Measurements from ENCODE around the gene NOB1. TPM values are rescaled to one million over a fixed set of nuclear protein-coding genes. Genes with fewer than 3 reads are reported as not detected.
"Not testable (repeated sequence)": the region's sequence is repeated elsewhere in the genome, so short reads cannot be mapped to it uniquely, and the experiment has no call there.

NOB1 gene
- total RNA-seq (2014; rRNA removed; shearing (Covaris generic)): 21.0 and 32.2 TPM in 2 replicates

DNA sequence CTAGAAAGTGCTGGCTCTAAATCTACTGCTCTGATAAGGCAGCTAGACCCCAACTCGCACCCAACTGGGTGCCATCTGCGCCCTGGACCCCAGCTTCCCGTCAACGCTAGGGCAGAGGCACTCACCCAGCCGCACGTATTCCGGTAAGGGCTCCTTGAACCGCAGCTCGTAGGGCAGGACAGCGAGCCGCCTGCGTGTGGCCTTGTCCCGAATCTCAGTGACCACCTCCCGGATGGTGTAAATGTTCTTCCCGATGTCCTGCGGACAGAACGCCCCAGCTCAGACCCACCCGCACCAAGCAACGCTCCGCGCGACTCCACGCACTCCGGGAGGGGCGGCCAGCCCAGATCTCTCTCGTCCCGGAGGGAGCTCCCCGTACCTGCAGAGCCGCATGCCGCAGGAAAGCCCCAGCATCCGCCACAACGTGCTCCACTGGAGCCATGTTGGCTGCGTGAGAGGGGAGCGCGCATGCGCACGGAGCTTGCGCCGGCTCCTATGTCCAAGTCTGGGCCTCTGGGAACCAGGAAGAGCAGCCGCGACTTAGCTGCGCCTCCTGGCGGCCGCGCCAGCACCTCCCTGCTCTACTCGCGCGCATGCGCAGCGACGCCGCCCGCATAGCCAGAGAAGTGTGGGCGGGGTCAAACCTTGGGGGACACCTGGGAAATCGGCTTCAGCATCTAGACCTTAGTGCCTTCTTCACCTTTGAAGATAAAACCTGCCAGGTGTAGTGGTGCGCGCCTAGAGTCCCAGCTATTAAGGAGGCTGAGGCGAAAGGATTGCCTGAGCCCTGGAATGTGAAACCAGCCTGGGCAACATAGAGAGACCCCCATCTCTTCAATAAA, at the start of gene NOB1:
NOB1 (minus strand) TSS at position 458 of the 842 bp plus-strand sequence; CDS start at position 442, 16 bp downstream.
- peak; percentile 96 for DNase-seq (ENCODE audit: low spot score)

- DNase-seq (ENCODE audit: low spot score): no peak
Observed at GRCh38 chr16:69804297-69804696, 49.6 kb upstream of the NOB1 start.

- no peak for DNase-seq (ENCODE audit: low spot score)
Observed at GRCh38 chr16:69799611-69800031, 44.9 kb upstream of the NOB1 start.

GRCh38 chr16:69798466-69798865, 43.7 kb upstream of the NOB1 start:
- DNase-seq (ENCODE audit: low spot score): no peak

- peak; percentile 58 for DNase-seq (ENCODE audit: low spot score)
Observed at GRCh38 chr16:69796285-69797118, 41.8 kb upstream of the NOB1 start.

DNA sequence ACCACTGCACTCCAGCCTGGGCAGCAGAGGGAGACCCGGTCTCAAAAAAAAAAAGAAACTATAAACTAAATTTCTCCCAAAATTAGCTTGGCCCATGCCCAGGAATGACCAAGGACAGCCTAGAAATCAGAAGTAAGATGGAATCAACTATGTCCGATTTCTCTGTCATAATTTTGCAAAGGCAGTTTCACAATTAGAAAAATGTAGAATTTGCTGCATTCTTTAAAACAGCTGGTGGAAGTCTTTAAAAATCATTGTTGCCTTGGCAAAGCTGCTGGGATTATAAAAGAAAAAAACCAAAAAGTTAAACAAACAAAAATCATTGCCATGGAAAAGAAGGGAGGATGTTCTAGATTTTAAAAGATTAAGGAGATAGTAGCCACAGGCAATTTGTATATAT, 39.8 kb upstream of the NOB1 start:
- DNase-seq (ENCODE audit: low spot score): no peak

DNA sequence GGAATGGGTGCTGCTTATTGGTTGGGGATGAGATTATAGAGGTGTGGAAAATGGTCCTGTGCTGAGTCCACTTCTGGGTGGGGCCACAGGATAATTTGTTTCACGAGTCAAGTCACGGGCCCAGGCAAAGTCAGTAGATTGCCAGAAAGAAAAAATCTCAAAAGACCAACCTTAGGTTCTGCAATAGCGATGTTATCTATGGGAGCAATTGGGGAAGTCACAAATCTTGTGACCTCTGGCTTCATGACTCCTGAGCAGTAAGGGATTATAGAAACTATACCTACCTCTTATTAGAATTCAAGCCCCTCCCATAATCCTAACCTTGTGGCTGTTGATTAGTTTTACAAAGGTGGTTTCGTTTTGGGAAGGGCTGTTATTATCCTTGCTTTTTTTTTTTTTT, 38.8 kb upstream of the NOB1 start:
- DNase-seq (ENCODE audit: low spot score): no peak

GRCh38 chr16:69791391-69791847, 36.7 kb upstream of the NOB1 start:
- DNase-seq (ENCODE audit: low spot score): not testable (repeated sequence)

DNA sequence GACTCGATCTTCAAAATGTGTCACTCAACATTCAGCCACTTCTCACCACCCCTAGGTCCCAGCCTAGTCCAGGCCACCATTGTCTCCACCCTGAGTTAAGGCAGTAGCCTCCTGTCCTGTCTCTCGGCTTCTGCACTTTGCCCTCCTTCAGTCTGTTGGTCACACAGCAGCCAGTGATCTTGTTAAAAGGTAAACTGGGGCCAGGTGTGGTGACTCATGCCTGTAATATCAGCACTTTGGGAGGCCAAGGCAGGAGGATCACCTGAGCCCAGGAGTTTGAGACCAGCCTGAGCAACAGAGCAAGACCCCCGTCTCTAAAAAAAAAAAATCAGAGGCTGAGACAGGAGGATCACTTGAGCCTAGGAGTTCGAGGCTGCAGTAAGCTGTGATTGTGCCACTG, 33.2 kb upstream of the NOB1 start:
- DNase-seq (ENCODE audit: low spot score): no peak

- DNase-seq (ENCODE audit: low spot score): no peak
Observed at GRCh38 chr16:69784586-69784985, 29.9 kb upstream of the NOB1 start.

DNA sequence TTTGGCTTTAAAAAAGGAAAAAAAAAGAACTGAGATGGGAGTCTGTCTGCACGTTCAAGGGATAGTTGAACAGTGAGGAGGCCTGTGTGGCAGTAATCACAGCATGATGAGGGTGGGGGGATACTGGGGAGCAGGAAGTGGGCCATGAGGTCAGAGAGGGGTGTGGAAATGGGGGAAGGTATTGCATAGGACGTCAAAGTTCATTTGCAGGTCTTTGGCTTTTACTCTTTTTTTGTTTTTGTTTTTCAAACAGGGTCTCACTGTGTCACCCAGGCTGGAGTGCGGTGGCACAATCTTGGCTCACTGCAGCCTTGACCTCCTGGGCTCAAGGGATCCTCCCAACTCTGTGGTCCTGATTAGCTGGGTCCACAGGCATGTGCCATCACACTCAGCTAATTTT, 26.4 kb upstream of the NOB1 start:
- no peak for DNase-seq (ENCODE audit: low spot score)

DNA sequence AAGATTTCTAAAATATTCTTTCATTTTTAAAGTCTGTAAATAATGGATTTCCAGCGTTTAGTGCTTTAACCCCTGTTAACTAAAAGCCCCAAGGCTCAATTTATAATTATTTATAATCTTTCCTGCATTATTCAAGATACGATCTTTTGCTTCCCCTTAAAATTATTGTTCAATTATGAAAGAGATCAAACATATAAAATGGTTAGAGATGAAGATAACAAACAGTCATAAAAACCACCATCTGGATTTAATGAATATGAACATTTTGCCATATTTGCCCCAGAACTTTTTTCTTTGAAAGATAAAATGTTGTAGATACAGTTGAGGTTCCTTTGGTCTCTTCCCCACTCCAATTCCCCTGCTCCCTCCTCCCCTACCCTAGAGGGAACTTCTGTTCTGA, 25.0 kb upstream of the NOB1 start:
- DNase-seq (ENCODE audit: low spot score): no peak

- no peak for DNase-seq (ENCODE audit: low spot score)
Observed at GRCh38 chr16:69775563-69775962, 20.8 kb upstream of the NOB1 start.

DNA sequence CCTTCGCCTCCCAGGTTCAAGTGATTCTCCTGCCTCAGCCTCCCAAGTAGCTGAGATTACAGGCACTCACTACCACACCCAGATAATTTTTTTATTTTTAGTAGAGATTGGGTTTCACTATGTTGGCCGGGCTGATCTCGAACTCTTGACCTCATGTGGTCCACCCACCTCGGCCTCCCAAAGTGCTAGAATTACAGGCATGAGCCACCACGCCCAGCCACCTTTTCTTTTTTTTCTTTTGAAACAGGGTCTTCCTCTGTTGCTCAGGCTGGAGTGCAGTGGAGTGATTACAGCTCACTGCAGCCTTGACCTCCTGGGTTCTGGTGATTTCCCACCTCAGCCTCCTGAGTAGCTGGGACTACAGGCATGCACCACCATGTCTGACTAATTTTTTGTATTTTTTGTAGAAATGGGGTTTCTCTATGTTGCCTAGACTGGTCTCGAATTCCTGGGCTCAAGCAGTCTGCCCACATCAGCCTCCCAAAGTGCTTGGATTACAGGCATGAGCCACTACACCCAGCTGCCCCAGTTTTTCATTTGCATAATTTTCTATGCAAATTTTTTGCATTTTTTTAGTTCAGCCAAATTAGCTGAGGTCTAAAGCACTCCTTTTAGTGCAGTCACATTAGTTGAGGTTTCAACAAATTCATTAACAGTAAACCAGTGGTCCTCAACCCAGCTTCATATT, 18.7 kb upstream of the NOB1 start:
- no peak for DNase-seq (ENCODE audit: low spot score)

- no peak for DNase-seq (ENCODE audit: low spot score)
Observed at GRCh38 chr16:69771651-69771967, 16.9 kb upstream of the NOB1 start.

- DNase-seq (ENCODE audit: low spot score): no peak
Observed at GRCh38 chr16:69769404-69769803, 14.7 kb upstream of the NOB1 start.

GRCh38 chr16:69768666-69769065, 13.9 kb upstream of the NOB1 start:
- no peak for DNase-seq (ENCODE audit: low spot score)

GRCh38 chr16:69767459-69768229, 12.9 kb upstream of the NOB1 start:
- no peak for DNase-seq (ENCODE audit: low spot score)

DNA sequence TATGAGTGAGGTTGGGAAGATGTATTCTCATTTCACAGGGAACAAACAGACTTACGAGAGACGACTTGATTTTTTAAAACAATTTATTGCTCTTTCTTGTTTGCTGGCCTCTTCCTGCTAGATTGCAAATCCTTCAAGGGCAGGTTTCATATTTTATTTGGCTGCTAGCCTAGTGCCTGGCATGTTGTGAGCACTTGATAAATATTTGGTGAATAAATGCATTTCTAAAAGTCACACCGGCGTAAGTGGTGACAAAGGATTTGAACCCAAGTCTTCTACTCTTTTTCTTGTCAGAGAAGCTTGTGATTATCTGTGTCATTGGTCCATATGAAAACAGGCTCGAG, 8.8 kb upstream of the NOB1 start:
- DNase-seq (ENCODE audit: low spot score): no peak

- DNase-seq (ENCODE audit: low spot score): peak; percentile 35
Observed at GRCh38 chr16:69762814-69763598, 8.3 kb upstream of the NOB1 start.
